SJCRH30 (cell line): Measurements from ENCODE around the gene FASN. TPM values are rescaled to one million over a fixed set of nuclear protein-coding genes. Genes with fewer than 3 reads are reported as not detected.

ENCODE experiments used
- DNase-seq, 2 experiments: peaks; one replicate each; pipeline ENCODE4 v3.0.0-alpha.2; 2015 to 2020
- H3K27ac ChIP-seq: fragments of 250-450 bp; sonication (Bioruptor Pico); 2 replicates; pipeline ENCODE4 v1.5.1; 2020; ENCODE audit warnings: mild to moderate bottlenecking, moderate library complexity
- H3K27me3 ChIP-seq: fragments of 250-450 bp; sonication (Bioruptor Pico); 2 replicates; pipeline ENCODE4 v1.5.1; 2020; ENCODE audit warnings: mild to moderate bottlenecking, moderate library complexity
- H3K36me3 ChIP-seq: fragments of 250-450 bp; sonication (Bioruptor Pico); 2 replicates; pipeline ENCODE4 v1.5.1; 2020; ENCODE audit warnings: mild to moderate bottlenecking, moderate library complexity
- H3K4me1 ChIP-seq: fragments of 250-450 bp; sonication (Bioruptor Pico); 2 replicates; pipeline ENCODE4 v1.5.1; 2020; ENCODE audit warnings: mild to moderate bottlenecking, moderate library complexity
- H3K4me3 ChIP-seq: fragments of 250-450 bp; sonication (Bioruptor Pico); 2 replicates; pipeline ENCODE4 v1.5.1; 2020; ENCODE audit warnings: mild to moderate bottlenecking, moderate library complexity
- H3K9me3 ChIP-seq: fragments of 250-450 bp; sonication (Bioruptor Pico); replicated peaks from 2 replicates; pipeline ENCODE4 v1.5.1; 2020; ENCODE audit warnings: mild to moderate bottlenecking, moderate library complexity
- total RNA-seq: library from RNA; depleted of rRNA; stranded (reverse); fragments of >200 nt; shearing (Covaris generic); gene quantifications from 2 replicates; pipeline ENCODE4 v1.2.3, GENCODE V29; 2014

Gene FASN
- total RNA-seq, 1 experiment from 2014 or later, result 141 TPM

DNA sequence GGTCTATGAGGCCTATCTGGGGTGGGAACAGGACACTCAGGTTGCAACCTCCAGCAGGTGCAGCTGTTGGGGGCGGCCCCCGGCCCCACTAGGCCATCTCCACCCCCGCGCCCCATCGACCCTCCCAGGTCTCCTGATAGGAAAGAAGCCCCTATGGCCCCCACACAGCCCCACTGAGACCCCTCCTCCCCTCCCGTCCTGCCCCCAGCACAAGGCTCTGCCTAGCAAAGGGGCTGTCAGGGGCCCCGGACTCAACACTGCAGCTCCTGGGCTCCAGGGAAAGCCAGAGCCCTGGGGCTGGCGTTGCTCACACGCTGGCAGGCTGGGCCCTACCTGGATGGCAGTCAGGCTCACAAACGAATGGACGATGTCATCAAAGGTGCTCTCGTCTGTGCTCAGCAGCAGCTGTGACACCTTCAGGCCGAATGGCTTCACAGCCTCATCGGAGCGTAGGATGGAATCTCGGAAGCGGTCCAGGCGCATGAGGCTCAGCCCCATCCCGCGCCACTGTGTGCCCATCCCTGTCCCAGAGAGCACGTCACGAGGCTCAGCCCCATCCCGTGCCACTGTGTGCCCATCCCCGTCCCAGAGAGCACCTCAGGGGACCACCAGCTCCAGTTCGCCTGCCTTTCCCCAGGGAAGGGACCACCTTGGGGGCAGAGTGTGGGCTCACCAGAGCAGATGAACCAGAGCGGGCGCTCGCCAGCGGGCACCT is 7.3 kb downstream of the FASN start:
- H3K4me3 ChIP-seq, result no peak overlapping the region
- peaks cover 96% of the 10 kb centered on the region for H3K36me3 ChIP-seq
- H3K9me3 ChIP-seq, result no peaks in the 10 kb centered on the region
- H3K4me1 ChIP-seq, result no peaks in the 10 kb centered on the region
- no peak overlapping the region for H3K27ac ChIP-seq
- H3K27me3 ChIP-seq, result no peaks in the 10 kb centered on the region
- DNase-seq, result no peak

DNA sequence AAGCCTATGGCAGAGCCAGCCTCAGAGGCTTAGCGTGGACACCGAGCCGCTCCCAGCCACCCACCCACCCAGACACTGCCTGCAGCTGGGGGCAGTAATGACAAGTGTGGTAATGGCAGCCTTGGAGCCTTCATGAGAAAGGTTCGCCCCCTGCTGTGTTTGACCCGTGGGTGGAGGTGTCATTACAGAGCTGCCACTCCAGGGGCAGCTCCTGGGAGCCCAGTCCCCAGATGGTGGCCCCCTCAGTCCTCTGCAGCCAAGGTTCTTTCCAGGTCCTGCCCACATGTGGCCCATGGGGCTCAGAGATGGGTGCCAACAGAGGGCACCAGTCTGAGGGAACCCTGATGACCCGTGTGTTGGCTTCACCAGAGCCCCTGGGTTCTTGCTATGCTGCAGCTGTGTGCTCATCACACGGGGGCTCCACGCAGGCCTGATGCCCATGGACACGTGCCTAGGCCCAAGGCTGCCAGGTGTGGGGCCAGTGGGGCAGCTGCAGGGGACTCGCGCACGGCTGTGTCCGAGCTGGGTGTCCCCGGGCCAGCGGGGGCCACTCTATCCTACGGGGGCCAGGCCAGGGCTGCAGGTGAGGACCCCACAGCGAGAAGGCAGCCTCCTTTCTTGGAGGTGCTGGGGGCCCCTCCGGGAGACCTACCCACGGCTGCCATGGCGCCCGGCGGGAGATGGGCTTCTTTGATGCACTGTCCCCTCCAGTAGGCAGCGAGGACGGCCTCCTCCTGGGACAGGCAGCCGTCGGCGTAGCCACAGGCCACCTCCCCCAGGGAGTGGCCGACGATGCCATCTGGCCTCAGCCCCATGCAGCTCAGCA is 8.1 kb downstream of the FASN start:
- Histone ChIP-seq H3K4me1 (no peaks in the 10 kb centered on the region), H3K4me3 (no peak overlapping the region), H3K27me3 (no peaks in the 10 kb centered on the region), H3K36me3 (peaks cover 96% of the 10 kb centered on the region), H3K9me3 (no peaks in the 10 kb centered on the region), H3K27ac (no peak overlapping the region)
- no peak for DNase-seq

GRCh38 chr17:82088838-82089722 is 9.0 kb downstream of the FASN start:
- peaks cover 99% of the 10 kb centered on the region for H3K36me3 ChIP-seq
- no peak for DNase-seq

GRCh38 chr17:82087961-82088837 is 9.8 kb downstream of the FASN start:
- no peak for DNase-seq
- H3K4me3 ChIP-seq, result no peak overlapping the region
- H3K4me1 ChIP-seq, result no peaks in the 10 kb centered on the region
- no peaks in the 10 kb centered on the region for H3K9me3 ChIP-seq
- peaks cover 100% of the 10 kb centered on the region for H3K36me3 ChIP-seq
- H3K27me3 ChIP-seq, result no peaks in the 10 kb centered on the region
- no peak overlapping the region for H3K27ac ChIP-seq

More at GRCh38 chr17:82088838-82089722, 9.0 kb downstream of the FASN start:
- H3K27ac ChIP-seq, result no peak overlapping the region
- no peak overlapping the region for H3K4me3 ChIP-seq
- no peaks in the 10 kb centered on the region for H3K9me3 ChIP-seq
- H3K4me1 ChIP-seq, result no peaks in the 10 kb centered on the region
- H3K27me3 ChIP-seq, result no peaks in the 10 kb centered on the region

- Histone ChIP-seq H3K27ac (no peak overlapping the region), H3K9me3 (no peaks in the 10 kb centered on the region), H3K4me1 (no peaks in the 10 kb centered on the region), H3K36me3 (peaks cover 100% of the 10 kb centered on the region), H3K27me3 (no peaks in the 10 kb centered on the region), H3K4me3 (no peak overlapping the region)
- no peak for DNase-seq
These were observed 10.8 kb downstream of the FASN start for GRCh38 chr17:82086941-82087906.

DNA sequence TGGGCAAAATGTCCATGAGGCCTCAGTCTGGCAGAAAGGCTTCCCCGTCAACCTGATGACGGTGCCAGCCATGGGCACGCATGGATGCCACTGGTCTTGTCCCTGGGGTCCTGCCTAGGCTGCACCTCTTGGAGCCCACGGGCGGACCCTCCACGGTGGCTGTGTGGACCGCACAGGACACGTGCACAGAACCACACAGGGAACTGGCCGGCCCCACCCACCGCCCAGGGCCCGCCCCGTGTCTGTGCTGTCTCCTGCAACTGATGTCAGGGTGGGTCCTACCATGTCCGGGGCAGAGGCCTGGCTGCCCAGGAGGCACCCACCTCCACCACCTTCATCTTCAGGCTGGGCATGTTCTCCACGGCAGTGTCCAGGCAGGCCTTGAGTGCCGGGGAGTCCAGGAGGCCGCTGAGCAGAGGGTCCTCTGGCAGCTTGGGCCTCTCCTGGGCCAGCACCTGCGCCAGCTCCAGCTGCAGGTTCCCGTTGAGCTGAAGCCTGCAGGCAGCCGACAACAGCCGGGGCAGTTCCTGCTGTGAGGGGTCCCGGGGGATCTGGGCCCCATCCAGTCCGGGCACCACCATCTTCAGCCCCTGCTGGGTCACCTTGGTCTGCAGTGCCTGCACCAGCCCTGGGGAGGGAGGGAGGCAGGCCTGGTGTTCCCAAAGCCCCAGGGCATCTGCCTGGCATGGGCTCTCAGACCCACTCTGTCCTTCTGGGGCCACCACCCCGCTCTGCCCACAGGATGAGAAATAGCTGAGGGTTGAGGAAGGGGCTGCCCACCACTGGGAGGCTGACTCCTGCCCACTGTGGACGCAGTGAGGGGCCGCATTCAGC is 11.9 kb downstream of the FASN start:
- no peaks in the 10 kb centered on the region for H3K27me3 ChIP-seq
- H3K9me3 ChIP-seq, result no peaks in the 10 kb centered on the region
- no peaks in the 10 kb centered on the region for H3K4me1 ChIP-seq
- no peak for DNase-seq
- H3K4me3 ChIP-seq, result no peak overlapping the region
- no peak overlapping the region for H3K27ac ChIP-seq
- H3K36me3 ChIP-seq, result peaks cover 98% of the 10 kb centered on the region

- H3K9me3 ChIP-seq, result no peaks in the 10 kb centered on the region
- DNase-seq, result no peak
- no peak overlapping the region for H3K4me3 ChIP-seq
- H3K4me1 ChIP-seq, result no peaks in the 10 kb centered on the region
- no peaks in the 10 kb centered on the region for H3K27me3 ChIP-seq
- peaks cover 98% of the 10 kb centered on the region for H3K36me3 ChIP-seq
- H3K27ac ChIP-seq, result no peak overlapping the region
These were observed 12.8 kb downstream of the FASN start for GRCh38 chr17:82085031-82085861.

DNA sequence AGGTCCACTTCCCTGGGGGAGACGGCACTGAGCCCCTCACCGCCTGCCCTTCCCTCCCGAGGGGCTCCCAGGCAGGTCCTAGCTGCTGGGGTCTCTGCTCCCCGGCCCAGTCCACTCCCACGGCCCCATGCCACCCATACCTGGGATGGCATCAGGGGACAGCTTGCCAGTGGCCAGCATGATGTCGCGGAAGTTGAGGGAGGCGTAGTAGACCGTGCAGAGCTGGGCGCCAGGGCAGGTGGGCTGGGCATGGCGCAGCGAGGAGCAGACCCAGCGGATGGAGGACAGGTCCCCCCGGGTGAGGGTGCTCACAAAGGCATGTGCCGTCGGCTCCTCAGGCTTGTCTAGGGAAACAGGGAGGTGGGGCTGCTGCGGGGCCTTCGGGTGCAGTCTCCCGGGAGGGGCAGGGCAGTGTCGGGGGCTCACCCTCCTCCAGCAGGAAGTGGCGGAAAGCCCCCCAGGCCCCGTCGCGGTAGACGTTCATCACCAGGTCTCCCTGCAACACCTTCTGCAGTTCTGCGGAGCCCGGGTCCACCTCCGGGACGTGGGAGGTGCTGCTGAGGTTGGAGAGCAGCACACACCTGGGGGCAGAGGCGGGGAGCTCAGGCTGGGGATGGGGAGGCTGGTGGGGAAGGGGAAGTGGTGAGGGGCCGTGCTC is 13.5 kb downstream of the FASN start:
- H3K9me3 ChIP-seq, result no peaks in the 10 kb centered on the region
- H3K27me3 ChIP-seq, result no peaks in the 10 kb centered on the region
- H3K4me1 ChIP-seq, result no peaks in the 10 kb centered on the region
- DNase-seq, result no peak
- H3K4me3 ChIP-seq, result no peak overlapping the region
- no peak overlapping the region for H3K27ac ChIP-seq
- peaks cover 98% of the 10 kb centered on the region for H3K36me3 ChIP-seq

DNA sequence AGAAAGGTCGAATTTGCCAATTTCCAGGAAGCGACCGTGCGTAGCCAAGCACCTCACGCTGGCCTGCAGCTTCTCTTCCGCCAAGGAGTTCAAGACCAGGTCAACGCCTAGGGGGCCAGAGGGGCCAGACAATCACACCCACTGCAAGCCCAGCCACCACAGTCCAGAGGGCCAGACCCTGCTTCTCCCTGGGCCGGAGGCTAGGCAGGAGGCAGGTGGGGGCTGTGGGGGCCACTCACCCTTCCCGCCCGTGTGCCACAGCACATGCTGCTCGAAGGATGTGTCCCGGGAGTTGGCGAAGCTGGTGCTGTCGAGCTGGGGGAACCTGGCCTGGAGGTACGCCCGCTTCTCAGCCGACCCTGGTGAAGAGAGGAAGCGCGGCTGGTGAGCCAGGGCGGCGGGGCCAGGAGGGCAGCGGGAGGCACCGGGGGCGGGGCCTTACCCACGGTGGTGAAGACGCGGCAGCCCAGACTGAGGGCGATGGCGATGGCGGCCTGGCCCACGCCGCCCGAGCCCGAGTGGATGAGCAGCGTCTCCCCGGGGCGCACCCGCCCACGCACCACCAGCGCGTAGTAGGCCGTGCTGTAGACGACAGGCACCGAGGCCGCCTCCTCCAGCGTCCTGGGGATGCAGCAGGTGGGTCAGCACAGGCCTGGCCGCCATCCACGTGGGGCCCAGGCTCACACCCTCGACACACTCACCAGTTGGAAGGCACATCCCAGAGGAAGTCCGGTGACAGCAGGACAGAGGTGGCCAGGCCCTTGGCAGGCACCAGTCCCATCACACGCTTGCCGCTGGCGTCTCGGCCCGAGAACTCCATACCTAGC is 14.3 kb downstream of the FASN start:
- Histone ChIP-seq H3K9me3 (no peaks in the 10 kb centered on the region), H3K4me1 (no peaks in the 10 kb centered on the region), H3K27ac (no peak overlapping the region), H3K27me3 (no peaks in the 10 kb centered on the region), H3K36me3 (peaks cover 95% of the 10 kb centered on the region), H3K4me3 (no peak overlapping the region)
- no peak for DNase-seq

GRCh38 chr17:82083009-82083408 is 15.0 kb downstream of the FASN start:
- Histone ChIP-seq H3K4me1 (no peaks in the 10 kb centered on the region), H3K4me3 (no peak overlapping the region), H3K36me3 (peaks cover 94% of the 10 kb centered on the region), H3K27ac (no peak overlapping the region), H3K9me3 (no peaks in the 10 kb centered on the region), H3K27me3 (no peaks in the 10 kb centered on the region)
- DNase-seq, result no peak

GRCh38 chr17:82082456-82082855 is 15.6 kb downstream of the FASN start:
- H3K4me3 ChIP-seq, result no peak overlapping the region
- H3K9me3 ChIP-seq, result no peaks in the 10 kb centered on the region
- no peak for DNase-seq
- H3K27me3 ChIP-seq, result no peaks in the 10 kb centered on the region
- H3K27ac ChIP-seq, result no peak overlapping the region
- no peaks in the 10 kb centered on the region for H3K4me1 ChIP-seq
- peaks cover 91% of the 10 kb centered on the region for H3K36me3 ChIP-seq
